Measurements from ENCODE around the gene PAX8. TPM values are rescaled to one million over a fixed set of nuclear protein-coding genes. Genes with fewer than 3 reads are reported as not detected.

Gene PAX8
- total RNA-seq, 1 experiment from 2014 or later, result 3.4 TPM

GRCh38 chr2:113230531-113230930 lies 48.2 kb downstream of the PAX8 start:
- no TSS peak for BruUV-seq (replicated peaks)
- CTCF ChIA-PET, result interaction anchor here (0.7 kb wide), 1 partner anchor 32 kb away, joined by 3 read pairs; no protein-coding TSS in a partner anchor

GRCh38 chr2:113229795-113230194 lies 48.9 kb downstream of the PAX8 start:
- no peaks in the 10 kb centered on the region for H3K36me3 ChIP-seq (ENCODE audit: low read depth, low read length)
- no peak overlapping the region for H3K4me3 ChIP-seq (ENCODE audit: low read length)
- no peak for ATAC-seq
- no peaks in the 10 kb centered on the region for H3K79me2 ChIP-seq (ENCODE audit: low read length)
- DNase-seq, result no peak
- intact Hi-C loops (cut with micrococcal nuclease), result no loop called here
- TF ChIP-seq CTCF (conservative IDR thresholded peaks at IDR 0.05; ENCODE audit: low read depth, low read length) (no peak), EZH2phosphoT487 (IDR thresholded peaks at IDR 0.05; ENCODE audit: borderline replicate concordance, low read length) (no peak), EZH2 (IDR thresholded peaks at IDR 0.05; ENCODE audit: low read length, unreplicated experiment) (no peak)
- CTCF ChIA-PET, result no interaction called here
- POLR2A ChIA-PET (ENCODE audit: unreplicated experiment), result no interaction called here
- no peaks in the 10 kb centered on the region for H3K9me3 ChIP-seq (ENCODE audit: low read length)
- no TSS peak for BruUV-seq (replicated peaks)
- no peaks in the 10 kb centered on the region for H3F3A ChIP-seq (ENCODE audit: low read length, unreplicated experiment)
- H3K4me1 ChIP-seq (ENCODE audit: insufficient read depth, low read length), result no peaks in the 10 kb centered on the region
- H3K27ac ChIP-seq (ENCODE audit: low read length), result no peak overlapping the region
- H3K9ac ChIP-seq (ENCODE audit: low read length), result no peak overlapping the region
- no peak overlapping the region for H3K4me2 ChIP-seq (ENCODE audit: low read length)
- no peak overlapping the region for H2AFZ ChIP-seq (ENCODE audit: low read length)
- no peaks in the 10 kb centered on the region for H3K27me3 ChIP-seq (ENCODE audit: low read length)
- no peaks in the 10 kb centered on the region for H3K9me2 ChIP-seq (replicated peaks; ENCODE audit: low read length)
- H4K20me1 ChIP-seq (ENCODE audit: low read length), result no peaks in the 10 kb centered on the region

More at GRCh38 chr2:113230531-113230930, 48.2 kb downstream of the PAX8 start:
- no peaks in the 10 kb centered on the region for H3K36me3 ChIP-seq (ENCODE audit: low read depth, low read length)
- ATAC-seq (no peak), DNase-seq (no peak)
- no peak overlapping the region for H2AFZ ChIP-seq (ENCODE audit: low read length)
- no peak overlapping the region for H3K9ac ChIP-seq (ENCODE audit: low read length)
- H3K27ac ChIP-seq (ENCODE audit: low read length), result no peak overlapping the region
- H3K79me2 ChIP-seq (ENCODE audit: low read length), result peaks cover 4% of the 10 kb centered on the region; the same call in 1 of the 2 replicates
- no peaks in the 10 kb centered on the region for H4K20me1 ChIP-seq (ENCODE audit: low read length)
- no peaks in the 10 kb centered on the region for H3K4me1 ChIP-seq (ENCODE audit: insufficient read depth, low read length)
- no peaks in the 10 kb centered on the region for H3K9me3 ChIP-seq (ENCODE audit: low read length)
- POLR2A ChIA-PET (ENCODE audit: unreplicated experiment), result no interaction called here
- H3F3A ChIP-seq (ENCODE audit: low read length, unreplicated experiment), result no peaks in the 10 kb centered on the region
- H3K27me3 ChIP-seq (ENCODE audit: low read length), result no peaks in the 10 kb centered on the region
- H3K9me2 ChIP-seq (replicated peaks; ENCODE audit: low read length), result no peaks in the 10 kb centered on the region
- H3K4me2 ChIP-seq (ENCODE audit: low read length), result no peak overlapping the region
- H3K4me3 ChIP-seq (ENCODE audit: low read length), result no peak overlapping the region
- intact Hi-C loops (cut with micrococcal nuclease), result no loop called here
- TF ChIP-seq EZH2phosphoT487 (IDR thresholded peaks at IDR 0.05; ENCODE audit: borderline replicate concordance, low read length), result no peak
- TF ChIP-seq CTCF (conservative IDR thresholded peaks at IDR 0.05; ENCODE audit: low read depth, low read length), result no peak
- TF ChIP-seq EZH2 (IDR thresholded peaks at IDR 0.05; ENCODE audit: low read length, unreplicated experiment), result no peak

GRCh38 chr2:113228991-113229716 lies 49.6 kb downstream of the PAX8 start:
- H3K36me3 ChIP-seq (ENCODE audit: low read depth, low read length), result no peaks in the 10 kb centered on the region
- CTCF ChIA-PET, result no interaction called here
- H3K27ac ChIP-seq (ENCODE audit: low read length), result no peak overlapping the region
- no peak overlapping the region for H3K4me2 ChIP-seq (ENCODE audit: low read length)
- H3F3A ChIP-seq (ENCODE audit: low read length, unreplicated experiment), result no peaks in the 10 kb centered on the region
- intact Hi-C loops (cut with micrococcal nuclease), result no loop called here
- no peaks in the 10 kb centered on the region for H3K9me3 ChIP-seq (ENCODE audit: low read length)
- POLR2A ChIA-PET (ENCODE audit: unreplicated experiment), result no interaction called here
- no peaks in the 10 kb centered on the region for H3K79me2 ChIP-seq (ENCODE audit: low read length)
- no peaks in the 10 kb centered on the region for H3K9me2 ChIP-seq (replicated peaks; ENCODE audit: low read length)
- H3K27me3 ChIP-seq (ENCODE audit: low read length), result no peaks in the 10 kb centered on the region
- no peak for TF ChIP-seq EZH2phosphoT487 (IDR thresholded peaks at IDR 0.05; ENCODE audit: borderline replicate concordance, low read length)
- no peak for TF ChIP-seq EZH2 (IDR thresholded peaks at IDR 0.05; ENCODE audit: low read length, unreplicated experiment)
- TF ChIP-seq CTCF (conservative IDR thresholded peaks at IDR 0.05; ENCODE audit: low read depth, low read length), result no peak
- ATAC-seq (no peak), DNase-seq (no peak)
- H4K20me1 ChIP-seq (ENCODE audit: low read length), result no peaks in the 10 kb centered on the region
- H2AFZ ChIP-seq (ENCODE audit: low read length), result no peak overlapping the region
- BruUV-seq (replicated peaks), result no TSS peak
- H3K4me1 ChIP-seq (ENCODE audit: insufficient read depth, low read length), result no peaks in the 10 kb centered on the region
- H3K4me3 ChIP-seq (ENCODE audit: low read length), result no peak overlapping the region
- no peak overlapping the region for H3K9ac ChIP-seq (ENCODE audit: low read length)
